A549 (cell line): ENCODE data around the gene ACTN1. TPM values are rescaled to one million over a fixed set of nuclear protein-coding genes. Genes with fewer than 3 reads are reported as not detected.

Experiments used
- ATAC-seq, 2 experiments: fragments of 200-7000 bp in 1 of 2; fragments of >200 bp in 1 of 2; cut with Nextera tagmentation in 1 of 2; cut with Tn5 transposase in 1 of 2; 3 replicates each; pipeline versions ENCODE4 v1.8.0 to v1.9.1; 2018 to 2020; ENCODE audit warnings: mild to moderate bottlenecking in 1 of 2, moderate library complexity in 1 of 2
- CTCF ChIA-PET: fragments of 300-600 bp; sonication (Branson Sonifier 250); formaldehyde crosslinking; extraction: SDS; loops from one replicate; lab custom pipeline; 2021; ENCODE audit warnings: antibody characterized with exemption, inconsistent platforms; lab: Yijun Ruan, JAX
- POLR2A ChIA-PET: fragments of 350-600 bp; formaldehyde crosslinking; extraction: SDS; loops from one replicate; lab custom pipeline; 2021; ENCODE audit warnings: antibody characterized with exemption, inconsistent platforms; lab: Yijun Ruan, JAX
- DNase-seq, 2 experiments: peaks; one replicate each; pipeline versions ENCODE4 v3.0.0 to v3.0.0-alpha.2; 2011 to 2016; ENCODE audit warnings: low read depth in 1 of 2, low spot score in 1 of 2
- FAIRE-seq: peaks from 2 replicates; lab custom pipeline; 2011; peaks lifted over from hg19 to GRCh38; lab: Jason Lieb, UNC
- H3K27ac ChIP-seq, 2 experiments: fragments of >200 bp; sonication (Bioruptor Twin); formaldehyde crosslinking; 3 replicates each; pipeline ENCODE4 v1.5.1; 2016 to 2017
- H3K4me1 ChIP-seq: fragments of >200 bp; sonication (Bioruptor Twin); formaldehyde crosslinking; 3 replicates; pipeline ENCODE4 v1.6.1; 2016
- H3K4me2 ChIP-seq: fragments of >200 bp; sonication (Bioruptor Twin); formaldehyde crosslinking; 3 replicates; pipeline ENCODE4 v1.6.1; 2016
- H3K4me3 ChIP-seq: fragments of >200 bp; sonication (Bioruptor Twin); formaldehyde crosslinking; 3 replicates; pipeline ENCODE4 v1.5.1; 2016
- H3K9me3 ChIP-seq: fragments of >200 bp; sonication (Bioruptor Twin); formaldehyde crosslinking; 3 replicates; pipeline ENCODE4 v1.6.1; 2016
- CBX8 ChIP-seq: fragments of 200-600 bp; sonication (generic); IDR thresholded peaks from 2 replicates; pipeline ENCODE4 v1.6.1; 2016
- FOSL2 ChIP-seq, 2 experiments: fragments of 450-650 bp in 1 of 2; fragments of >200 bp in 1 of 2; sonication (Bioruptor Twin) in 1 of 2; formaldehyde crosslinking; IDR thresholded peaks; 2 replicates each; pipeline versions ENCODE4 v1.5.0 to v1.6.1; 2016 to 2020; ENCODE audit warnings: mild to moderate bottlenecking in 1 of 2, moderate library complexity in 1 of 2
- HES2 ChIP-seq: fragments of >200 bp; sonication (Bioruptor Twin); formaldehyde crosslinking; IDR thresholded peaks from 2 replicates; pipeline ENCODE4 v1.6.1; 2016
- HOXB13 ChIP-seq: fragments of 250-450 bp; sonication (Bioruptor Pico); IDR thresholded peaks from 2 replicates; pipeline ENCODE4 v1.5.0; 2020; ENCODE audit warnings: low read depth, mild to moderate bottlenecking, moderate library complexity
- HOXB5 ChIP-seq: fragments of 250-450 bp; sonication (Bioruptor Pico); IDR thresholded peaks from 2 replicates; pipeline ENCODE4 v1.5.0; 2020; ENCODE audit warnings: mild to moderate bottlenecking, moderate library complexity
- JUN ChIP-seq, 2 experiments: fragments of >200 bp; sonication (Bioruptor Twin); formaldehyde crosslinking; IDR thresholded peaks; 2 replicates in 1 of 2; 3 replicates in 1 of 2; pipeline ENCODE4 v1.6.1; 2016 to 2017
- JUNB ChIP-seq: fragments of >200 bp; sonication (Bioruptor Twin); formaldehyde crosslinking; IDR thresholded peaks from 2 replicates; pipeline ENCODE4 v1.6.1; 2016
- KDM1A ChIP-seq: fragments of 200-600 bp; sonication (generic); IDR thresholded peaks from 2 replicates; pipeline ENCODE4 v1.6.1; 2016; ENCODE audit warnings: low read depth, mild to moderate bottlenecking
- KDM5A ChIP-seq: fragments of 200-600 bp; sonication (generic); IDR thresholded peaks from 2 replicates; pipeline ENCODE4 v1.6.1; 2016; ENCODE audit warnings: antibody characterized with exemption, mild to moderate bottlenecking
- PHF8 ChIP-seq: fragments of 200-600 bp; sonication (generic); IDR thresholded peaks from 2 replicates; pipeline ENCODE4 v1.6.1; 2016; ENCODE audit warnings: low read depth, mild to moderate bottlenecking, antibody characterized with exemption, moderate library complexity, borderline replicate concordance
- POLR2A ChIP-seq: IDR thresholded peaks from 2 replicates; pipeline ENCODE4 v1.6.1; 2012; ENCODE audit warnings: mild to moderate bottlenecking, low read length
- POLR2AphosphoS2 ChIP-seq: conservative IDR thresholded peaks from 2 replicates; pipeline ENCODE4 v1.6.1; 2012; ENCODE audit warnings: low read length, improper control_type of control experiment, inconsistent platforms
- TFCP2L1 ChIP-seq: fragments of 250-450 bp; sonication (Bioruptor Pico); IDR thresholded peaks from 2 replicates; pipeline ENCODE4 v1.5.0; 2021; ENCODE audit warnings: mild to moderate bottlenecking
- USF2 ChIP-seq: fragments of 450-650 bp; IDR thresholded peaks from 2 replicates; pipeline ENCODE4 v1.6.1; 2014; ENCODE audit warnings: antibody characterized with exemption
- ZNF302 ChIP-seq: fragments of 250-450 bp; sonication (Bioruptor Pico); IDR thresholded peaks from 2 replicates; pipeline ENCODE4 v1.9.0; 2021; ENCODE audit warnings: inconsistent platforms, mild to moderate bottlenecking, moderate library complexity
- WGBS: methylation state at CpG from one replicate; pipeline ENCODE4 v1.1.6; 2017; ENCODE audit errors: missing lambda C conversion rate; 5-methylcytosine and 5-hydroxymethylcytosine counted together
- polyA plus RNA-seq, 4 experiments: library from polyadenylated mRNA; depleted of rRNA in 3 of 4; stranded (reverse); fragments of >200 nt; fragmentation: RNase III in 1 of 4; extraction: RNeasy Plus Mini Kit Qiagen cat#74134 plus additional on column Dnase treatment in 1 of 4; gene quantifications; 2 replicates in 3 of 4; 3 replicates in 1 of 4; pipeline ENCODE4 v1.2.3, GENCODE V29; 2011 to 2017
- TF ChIP-seq, protein P1 (sequence below): IDR thresholded peaks from 2 replicates; pipeline ENCODE4 v1.6.1; 2012
- TF ChIP-seq, protein P2 (sequence below): fragments of 200-600 bp; sonication (generic); IDR thresholded peaks from 2 replicates; pipeline ENCODE4 v1.6.1; 2016; ENCODE audit warnings: antibody characterized with exemption, mild to moderate bottlenecking, moderate library complexity
- TF ChIP-seq, protein P3 (sequence below): fragments of >200 bp; sonication (Bioruptor Twin); formaldehyde crosslinking; IDR thresholded peaks from 3 replicates; pipeline ENCODE4 v1.6.1; 2016

ACTN1 gene
- polyA plus RNA-seq, 2 of the 4 experiments (the other 2 are of a cell fraction) = 208 to 245 TPM

DNA sequence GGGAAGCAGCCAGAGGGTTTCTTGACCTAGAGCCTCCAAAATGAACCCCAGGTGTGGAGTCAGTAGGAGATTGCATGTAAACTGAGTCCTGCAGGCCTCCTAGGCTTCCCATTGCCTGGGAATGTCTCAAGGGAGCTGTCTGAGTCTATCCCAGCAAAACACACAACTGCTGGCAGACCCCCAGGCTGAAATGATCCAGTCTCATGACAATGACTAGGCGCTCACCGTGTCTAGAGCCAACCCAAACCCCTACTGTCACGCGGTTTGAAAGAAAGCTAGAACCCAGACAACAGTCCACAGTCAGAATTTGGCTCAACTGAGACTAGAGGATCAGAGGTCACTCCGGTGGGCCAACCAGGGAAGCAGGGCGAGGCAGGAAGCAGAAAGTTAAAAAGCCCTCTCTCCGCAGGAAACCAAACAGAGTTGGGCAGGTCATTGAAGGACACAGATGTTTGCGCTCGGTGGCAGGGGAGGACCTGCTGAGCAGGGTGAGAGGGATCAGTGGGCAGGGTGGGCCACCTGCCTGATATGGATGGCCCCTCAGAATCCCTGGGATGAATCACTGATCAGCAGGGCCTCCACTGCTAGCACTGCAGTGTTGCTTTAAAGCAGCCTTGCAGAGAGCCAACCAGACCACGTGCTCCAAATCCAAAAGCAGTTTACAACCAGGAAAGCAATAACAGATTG lies 23.8 kb downstream of the ACTN1 start:
- Histone ChIP-seq H3K4me1 (peaks cover 100% of the 10 kb centered on the region), H3K4me2 (peak overlapping the region; percentile 52), H3K4me3 (no peak overlapping the region), H3K27ac (peak overlapping the region; percentile 62 to 80), H3K9me3 (no peaks in the 10 kb centered on the region)
- WGBS = 77% methylated on average over 10 of the region's 10 CpGs
- ChIA-PET POLR2A (interaction anchor here (0.6 kb wide), 1 partner anchor 61 kb away, joined by 5 read pairs; no protein-coding TSS in a partner anchor), CTCF (interaction anchor here (0.9 to 8.8 kb wide), 7 partner anchors 8 to 152 kb away, joined by 3 to 74 read pairs (median 4); no protein-coding TSS in a partner anchor)
- TF ChIP-seq HOXB13 (CRISPR knock-in tag) (no peak), TFCP2L1 (CRISPR knock-in tag) (no peak), USF2 (peak; percentile 25; the same call in 1 of the 2 replicates), ZNF302 (CRISPR knock-in tag) (0 out of 2 replicates have a peak, but pooled peaks have one; percentile 45), JUN (IDR thresholded peaks at IDR 0.05) (no peak), POLR2AphosphoS2 (no peak), JUNB (no peak), PHF8 (no peak), HES2 (no peak), POLR2A (no peak)
- TF ChIP-seq, protein P1, sequence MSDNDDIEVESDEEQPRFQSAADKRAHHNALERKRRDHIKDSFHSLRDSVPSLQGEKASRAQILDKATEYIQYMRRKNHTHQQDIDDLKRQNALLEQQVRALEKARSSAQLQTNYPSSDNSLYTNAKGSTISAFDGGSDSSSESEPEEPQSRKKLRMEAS = peak; percentile 57; the same call in 1 of the 2 replicates
- TF ChIP-seq, protein P2, sequence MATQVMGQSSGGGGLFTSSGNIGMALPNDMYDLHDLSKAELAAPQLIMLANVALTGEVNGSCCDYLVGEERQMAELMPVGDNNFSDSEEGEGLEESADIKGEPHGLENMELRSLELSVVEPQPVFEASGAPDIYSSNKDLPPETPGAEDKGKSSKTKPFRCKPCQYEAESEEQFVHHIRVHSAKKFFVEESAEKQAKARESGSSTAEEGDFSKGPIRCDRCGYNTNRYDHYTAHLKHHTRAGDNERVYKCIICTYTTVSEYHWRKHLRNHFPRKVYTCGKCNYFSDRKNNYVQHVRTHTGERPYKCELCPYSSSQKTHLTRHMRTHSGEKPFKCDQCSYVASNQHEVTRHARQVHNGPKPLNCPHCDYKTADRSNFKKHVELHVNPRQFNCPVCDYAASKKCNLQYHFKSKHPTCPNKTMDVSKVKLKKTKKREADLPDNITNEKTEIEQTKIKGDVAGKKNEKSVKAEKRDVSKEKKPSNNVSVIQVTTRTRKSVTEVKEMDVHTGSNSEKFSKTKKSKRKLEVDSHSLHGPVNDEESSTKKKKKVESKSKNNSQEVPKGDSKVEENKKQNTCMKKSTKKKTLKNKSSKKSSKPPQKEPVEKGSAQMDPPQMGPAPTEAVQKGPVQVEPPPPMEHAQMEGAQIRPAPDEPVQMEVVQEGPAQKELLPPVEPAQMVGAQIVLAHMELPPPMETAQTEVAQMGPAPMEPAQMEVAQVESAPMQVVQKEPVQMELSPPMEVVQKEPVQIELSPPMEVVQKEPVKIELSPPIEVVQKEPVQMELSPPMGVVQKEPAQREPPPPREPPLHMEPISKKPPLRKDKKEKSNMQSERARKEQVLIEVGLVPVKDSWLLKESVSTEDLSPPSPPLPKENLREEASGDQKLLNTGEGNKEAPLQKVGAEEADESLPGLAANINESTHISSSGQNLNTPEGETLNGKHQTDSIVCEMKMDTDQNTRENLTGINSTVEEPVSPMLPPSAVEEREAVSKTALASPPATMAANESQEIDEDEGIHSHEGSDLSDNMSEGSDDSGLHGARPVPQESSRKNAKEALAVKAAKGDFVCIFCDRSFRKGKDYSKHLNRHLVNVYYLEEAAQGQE = no peak
- no peak for FAIRE-seq
- ATAC-seq = no peak
- DNase-seq = no peak

DNA sequence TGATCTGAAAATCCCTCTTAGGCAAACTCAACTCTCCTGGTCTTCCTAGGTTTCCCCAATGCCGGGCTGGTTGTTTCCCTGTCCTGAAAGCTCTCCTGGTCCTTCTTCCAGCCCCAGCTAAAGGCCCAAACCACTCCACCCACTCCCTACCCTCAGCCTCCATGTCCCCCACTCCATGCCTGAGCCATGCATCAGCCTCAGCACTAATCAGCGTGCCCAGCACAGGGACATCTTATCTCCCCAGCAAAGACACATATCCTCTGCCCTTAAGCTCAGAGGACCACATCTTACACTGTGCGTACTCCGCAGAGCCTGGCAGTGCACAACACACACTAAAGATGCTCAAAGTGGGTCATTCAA lies 25.9 kb downstream of the ACTN1 start:
- peaks cover 100% of the 10 kb centered on the region for H3K4me1 ChIP-seq
- no peak for ATAC-seq

GRCh38 chr14:68952531-68953195 lies 26.4 kb downstream of the ACTN1 start:
- ChIA-PET POLR2A (interaction anchor here (1.2 to 1.5 kb wide), 3 partner anchors 9 to 27 kb away, joined by 3 to 5 read pairs (median 5); no protein-coding TSS in a partner anchor), CTCF (interaction anchor here (0.6 to 19.3 kb wide), 7 partner anchors 8 to 155 kb away, joined by 3 to 480 read pairs (median 4); no protein-coding TSS in a partner anchor)
- Histone ChIP-seq H3K9me3 (no peaks in the 10 kb centered on the region), H3K4me3 (peak overlapping the region; percentile 18; the same call in 2 of the 3 replicates), H3K27ac (peak overlapping the region; percentile 98 to 99), H3K4me1 (peaks cover 100% of the 10 kb centered on the region), H3K4me2 (peak overlapping the region; percentile 98)
- no peak for FAIRE-seq
- TF ChIP-seq, protein P3, sequence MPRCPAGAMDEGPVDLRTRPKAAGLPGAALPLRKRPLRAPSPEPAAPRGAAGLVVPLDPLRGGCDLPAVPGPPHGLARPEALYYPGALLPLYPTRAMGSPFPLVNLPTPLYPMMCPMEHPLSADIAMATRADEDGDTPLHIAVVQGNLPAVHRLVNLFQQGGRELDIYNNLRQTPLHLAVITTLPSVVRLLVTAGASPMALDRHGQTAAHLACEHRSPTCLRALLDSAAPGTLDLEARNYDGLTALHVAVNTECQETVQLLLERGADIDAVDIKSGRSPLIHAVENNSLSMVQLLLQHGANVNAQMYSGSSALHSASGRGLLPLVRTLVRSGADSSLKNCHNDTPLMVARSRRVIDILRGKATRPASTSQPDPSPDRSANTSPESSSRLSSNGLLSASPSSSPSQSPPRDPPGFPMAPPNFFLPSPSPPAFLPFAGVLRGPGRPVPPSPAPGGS = no peak
- TF ChIP-seq HOXB5 = no peak
- DNase-seq = no peak
- peak; percentile 5 to 28; a peak in 4 of 6 replicates for ATAC-seq
- WGBS = 36% methylated on average over 12 of the region's 12 CpGs

More for the DNA sequence above, 25.9 kb downstream of the ACTN1 start:
- FAIRE-seq = no peak
- no peak overlapping the region for H3K4me3 ChIP-seq
- TF ChIP-seq CBX8 (no peak), HOXB5 (no peak), FOSL2 (IDR thresholded peaks at IDR 0.05) (no peak), FOSL2 (CRISPR knock-in tag; IDR thresholded peaks at IDR 0.05) (no peak), KDM5A (no peak), KDM1A (no peak)
- POLR2A ChIA-PET = interaction anchor here (1.5 kb wide), 1 partner anchor 24 kb away, joined by 5 read pairs; no protein-coding TSS in a partner anchor
- WGBS = 68% methylated on average over 4 of the region's 4 CpGs
- H3K27ac ChIP-seq = peak overlapping the region; percentile 98 to 99
- no peaks in the 10 kb centered on the region for H3K9me3 ChIP-seq
- peak overlapping the region; percentile 98 for H3K4me2 ChIP-seq
- CTCF ChIA-PET = interaction anchor here (19.3 kb wide), 1 partner anchor 28 kb away, joined by 480 read pairs; no protein-coding TSS in a partner anchor
- no peak for DNase-seq
